KOPT-K1 (cell line): ENCODE data around the gene TCFL5.

Source experiments
- H3K27ac ChIP-seq: fragments of 200-600 bp; sonication (generic); 2 replicates; pipeline ENCODE4 v1.5.1; 2016; ENCODE audit warnings: antibody characterized with exemption, mild to moderate bottlenecking, low read depth, low read length; ENCODE audit not compliant: poor library complexity, severe bottlenecking
- H3K36me3 ChIP-seq: fragments of 200-600 bp; sonication (generic); 2 replicates; pipeline ENCODE4 v1.5.1; 2017; ENCODE audit warnings: antibody characterized with exemption, mild to moderate bottlenecking, low read length, moderate library complexity; ENCODE audit not compliant: insufficient read depth
- H3K9me3 ChIP-seq: fragments of 200-600 bp; sonication (generic); 2 replicates; pipeline ENCODE4 v1.5.1; 2017; ENCODE audit warnings: antibody characterized with exemption, low read length, mild to moderate bottlenecking; ENCODE audit not compliant: insufficient read depth, poor library complexity, severe bottlenecking

Gene TCFL5

GRCh38 chr20:62840244-62841197 lies 21.1 kb downstream of the TCFL5 start:
- H3K36me3 ChIP-seq = peaks cover 19% of the 10 kb centered on the region
- no peak overlapping the region for H3K27ac ChIP-seq
- no peaks in the 10 kb centered on the region for H3K9me3 ChIP-seq

- Histone ChIP-seq H3K36me3 (peaks cover 12% of the 10 kb centered on the region; the same call in 1 of the 2 replicates), H3K27ac (no peak overlapping the region)
Observed at GRCh38 chr20:62839816-62840215, 21.8 kb downstream of the TCFL5 start.

GRCh38 chr20:62839261-62839660 lies 22.4 kb downstream of the TCFL5 start:
- Histone ChIP-seq H3K9me3 (no peaks in the 10 kb centered on the region), H3K36me3 (peaks cover 10% of the 10 kb centered on the region; the same call in 1 of the 2 replicates), H3K27ac (no peak overlapping the region)

More at GRCh38 chr20:62839816-62840215, 21.8 kb downstream of the TCFL5 start:
- no peaks in the 10 kb centered on the region for H3K9me3 ChIP-seq

DNA sequence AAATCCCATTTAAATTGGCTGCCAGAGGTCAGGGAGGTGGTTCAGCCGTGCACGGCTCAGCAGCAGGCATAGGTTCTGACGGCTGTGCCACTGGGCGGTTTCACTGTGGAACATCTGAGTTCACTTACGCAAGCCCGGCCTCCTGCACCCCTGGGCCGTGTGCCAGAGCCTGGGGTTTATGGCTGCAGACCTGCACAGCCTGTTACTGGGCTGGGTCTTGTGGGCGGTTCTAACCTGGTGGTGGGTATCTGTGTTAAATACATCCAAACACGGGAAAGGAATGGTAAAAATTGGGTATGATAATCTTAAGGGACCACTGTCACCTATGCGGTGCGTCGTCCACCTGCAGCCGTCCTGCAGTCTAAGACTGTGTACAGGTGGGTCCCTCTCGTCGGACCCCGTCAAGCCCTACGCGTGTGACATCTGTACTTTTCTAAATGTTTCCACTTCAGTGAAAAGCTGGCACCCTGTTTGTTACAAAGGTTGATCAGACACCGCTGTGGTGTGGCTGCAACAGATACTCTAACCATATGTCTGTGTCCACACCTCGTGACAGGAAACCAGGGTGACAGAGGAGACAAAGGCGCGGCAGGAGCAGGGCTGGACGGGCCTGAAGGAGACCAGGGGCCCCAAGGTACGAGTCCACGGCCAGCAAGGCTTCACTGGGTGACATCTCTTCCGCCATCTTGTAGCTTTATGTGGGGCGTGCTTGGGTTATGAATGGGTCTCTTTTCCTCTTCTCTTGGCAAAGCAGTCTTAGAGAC lies 23.3 kb downstream of the TCFL5 start:
- H3K36me3 ChIP-seq = peaks cover 5% of the 10 kb centered on the region; the same call in 1 of the 2 replicates
- no peak overlapping the region for H3K27ac ChIP-seq

DNA sequence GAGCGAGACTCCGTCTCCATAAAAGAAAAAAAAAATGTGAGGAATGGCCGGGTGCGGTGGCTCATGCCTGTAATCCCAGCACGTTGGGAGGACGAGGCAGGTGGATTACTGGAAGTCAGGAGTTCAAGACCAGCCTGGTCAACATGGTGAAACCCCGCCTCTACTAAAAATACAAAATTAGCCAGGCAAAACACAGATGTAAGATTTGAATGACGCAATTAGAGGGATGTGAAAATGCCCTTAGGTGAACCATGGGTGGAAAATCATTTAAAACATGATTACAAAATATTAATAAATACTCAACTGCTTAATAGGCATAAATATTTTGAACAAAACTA lies 23.9 kb downstream of the TCFL5 start:
- H3K9me3 ChIP-seq = no peaks in the 10 kb centered on the region
- H3K36me3 ChIP-seq = peaks cover 5% of the 10 kb centered on the region; the same call in 1 of the 2 replicates
- no peak overlapping the region for H3K27ac ChIP-seq

More for the DNA sequence above, 23.3 kb downstream of the TCFL5 start:
- no peaks in the 10 kb centered on the region for H3K9me3 ChIP-seq

GRCh38 chr20:62836967-62837490 lies 24.6 kb downstream of the TCFL5 start:
- Histone ChIP-seq H3K27ac (no peak overlapping the region), H3K9me3 (no peaks in the 10 kb centered on the region), H3K36me3 (peaks cover 5% of the 10 kb centered on the region; the same call in 1 of the 2 replicates)

GRCh38 chr20:62835931-62836861 lies 25.4 kb downstream of the TCFL5 start:
- Histone ChIP-seq H3K36me3 (peaks cover 4% of the 10 kb centered on the region; the same call in 1 of the 2 replicates), H3K27ac (no peak overlapping the region), H3K9me3 (no peaks in the 10 kb centered on the region)

- Histone ChIP-seq H3K9me3 (no peaks in the 10 kb centered on the region), H3K36me3 (no peaks in the 10 kb centered on the region), H3K27ac (no peak overlapping the region)
Observed at GRCh38 chr20:62834967-62835730, 26.5 kb downstream of the TCFL5 start.

DNA sequence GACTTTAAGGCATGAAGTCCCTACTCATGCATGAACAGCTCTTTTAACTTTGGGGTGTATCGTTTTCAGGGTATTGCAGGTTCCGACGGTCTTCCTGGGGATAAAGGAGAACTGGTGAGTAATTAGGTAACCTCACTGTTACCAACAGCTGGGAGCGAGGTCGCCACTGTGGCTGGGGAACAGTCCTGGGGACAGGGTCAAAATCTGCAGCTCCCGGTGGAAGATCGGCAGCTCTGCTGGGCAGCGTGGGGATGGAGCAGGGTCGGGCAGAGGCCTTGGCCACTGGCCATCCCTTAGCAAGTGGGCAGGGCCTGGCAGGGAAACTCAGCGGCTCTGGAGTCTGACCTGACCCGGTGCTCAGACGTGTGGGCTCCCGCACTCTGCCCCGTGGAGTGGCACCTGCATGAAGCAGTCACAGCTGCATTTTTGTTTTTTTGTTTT lies 28.7 kb downstream of the TCFL5 start:
- H3K9me3 ChIP-seq = no peaks in the 10 kb centered on the region
- H3K36me3 ChIP-seq = no peaks in the 10 kb centered on the region
- H3K27ac ChIP-seq = no peak overlapping the region

GRCh38 chr20:62832212-62832922 lies 29.3 kb downstream of the TCFL5 start:
- Histone ChIP-seq H3K27ac (no peak overlapping the region), H3K9me3 (no peaks in the 10 kb centered on the region), H3K36me3 (no peaks in the 10 kb centered on the region)

- H3K36me3 ChIP-seq = no peaks in the 10 kb centered on the region
- no peak overlapping the region for H3K27ac ChIP-seq
- H3K9me3 ChIP-seq = no peaks in the 10 kb centered on the region
Observed at GRCh38 chr20:62831854-62832211, 29.8 kb downstream of the TCFL5 start.

DNA sequence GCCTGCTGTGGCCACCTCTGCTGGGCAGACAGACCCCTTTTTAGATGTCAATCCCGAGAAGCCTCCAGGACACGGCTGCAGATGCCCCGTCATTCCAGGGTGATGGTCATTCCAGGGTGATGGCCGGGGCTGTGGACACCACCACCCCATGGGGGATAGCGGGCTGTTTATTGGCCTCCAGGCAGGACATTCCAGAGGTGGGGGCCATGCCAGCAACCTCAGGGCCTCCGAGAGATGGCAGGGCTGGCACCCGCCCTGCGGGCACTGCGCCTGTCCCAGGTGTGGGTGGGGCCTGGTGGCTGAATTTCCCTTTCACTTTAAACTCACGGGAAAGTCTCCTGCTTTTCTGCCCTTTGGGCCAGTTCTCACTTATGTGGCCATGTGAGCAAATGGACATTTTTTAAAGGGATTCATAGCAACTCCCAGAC lies 30.2 kb downstream of the TCFL5 start:
- H3K27ac ChIP-seq = no peak overlapping the region

DNA sequence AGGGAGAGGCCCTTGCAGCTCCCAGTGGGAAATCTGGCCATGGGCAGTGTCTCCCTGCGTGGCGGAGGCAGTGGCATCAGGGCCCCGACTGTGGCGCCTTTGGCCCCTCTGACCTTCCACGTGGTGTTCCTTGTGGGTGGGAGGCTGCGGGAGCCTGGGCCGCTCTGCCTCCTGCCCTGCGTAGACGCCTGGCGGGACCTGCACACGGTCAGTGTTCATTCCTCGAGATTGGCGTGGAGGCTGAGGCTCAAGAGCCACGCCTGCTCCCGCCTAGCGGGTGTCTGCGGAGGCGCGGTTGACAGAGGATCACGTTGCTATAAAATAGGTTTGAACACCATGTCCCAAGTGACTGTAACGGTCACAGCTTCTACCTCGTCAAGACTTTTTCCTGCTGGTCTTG lies 30.8 kb downstream of the TCFL5 start:
- H3K36me3 ChIP-seq = no peaks in the 10 kb centered on the region
- H3K9me3 ChIP-seq = no peaks in the 10 kb centered on the region
- no peak overlapping the region for H3K27ac ChIP-seq

More for the DNA sequence above, 30.2 kb downstream of the TCFL5 start:
- Histone ChIP-seq H3K36me3 (no peaks in the 10 kb centered on the region), H3K9me3 (no peaks in the 10 kb centered on the region)
